ENCODE data around the gene SYT15.
"Not testable (repeated sequence)": the region's sequence is repeated elsewhere in the genome, so short reads cannot be mapped to it uniquely, and the experiment has no call there.

SYT15 gene

GRCh38 chr10:46557319-46558121 lies 21.4 kb upstream of the SYT15 start:
- DNase-seq = no peak

- DNase-seq = no peak
Measured at GRCh38 chr10:46558122-46558391, 20.9 kb upstream of the SYT15 start.

GRCh38 chr10:46558392-46559185 lies 20.3 kb upstream of the SYT15 start:
- DNase-seq = peak; percentile 52

- no peak for DNase-seq
Measured at GRCh38 chr10:46559231-46559671, 19.7 kb upstream of the SYT15 start.

GRCh38 chr10:46560381-46560780 lies 18.5 kb upstream of the SYT15 start:
- no peak for DNase-seq

GRCh38 chr10:46560952-46561351 lies 18.0 kb upstream of the SYT15 start:
- DNase-seq = no peak

- DNase-seq = peak; percentile 10
Measured at GRCh38 chr10:46565591-46566332, 13.2 kb upstream of the SYT15 start.

- DNase-seq = not testable (repeated sequence)
Measured at GRCh38 chr10:46567151-46567550, 11.8 kb upstream of the SYT15 start.

GRCh38 chr10:46570655-46571054 lies 8.3 kb upstream of the SYT15 start:
- DNase-seq = not testable (repeated sequence)

- not testable (repeated sequence) for DNase-seq
Measured at GRCh38 chr10:46572765-46573164, 6.2 kb upstream of the SYT15 start.

- not testable (repeated sequence) for DNase-seq
Measured at GRCh38 chr10:46573314-46573713, 5.6 kb upstream of the SYT15 start.

- DNase-seq = not testable (repeated sequence)
Measured at GRCh38 chr10:46573884-46574283, 5.0 kb upstream of the SYT15 start.

GRCh38 chr10:46577624-46578473 lies 1.1 kb upstream of the SYT15 start:
- not testable (repeated sequence) for DNase-seq

- not testable (repeated sequence) for DNase-seq
Measured at GRCh38 chr10:46579378-46579777, 450 bp downstream of the SYT15 start.

- not testable (repeated sequence) for DNase-seq
Measured at GRCh38 chr10:46581997-46582396, 3.1 kb downstream of the SYT15 start.

GRCh38 chr10:46582568-46582967 lies 3.6 kb downstream of the SYT15 start:
- not testable (repeated sequence) for DNase-seq

GRCh38 chr10:46584196-46584595 lies 5.3 kb downstream of the SYT15 start:
- not testable (repeated sequence) for DNase-seq

GRCh38 chr10:46585246-46585645 lies 6.3 kb downstream of the SYT15 start:
- not testable (repeated sequence) for DNase-seq

- DNase-seq = not testable (repeated sequence)
Measured at GRCh38 chr10:46587546-46587945, 8.6 kb downstream of the SYT15 start.

GRCh38 chr10:46588221-46588620 lies 9.3 kb downstream of the SYT15 start:
- not testable (repeated sequence) for DNase-seq

GRCh38 chr10:46589589-46589988 lies 10.7 kb downstream of the SYT15 start:
- DNase-seq = not testable (repeated sequence)

GRCh38 chr10:46591053-46591452 lies 12.1 kb downstream of the SYT15 start:
- DNase-seq = not testable (repeated sequence)
